Stomach (tissue), 9 donors: Measurements from ENCODE around the gene DOCK11. TPM values are rescaled to one million over a fixed set of nuclear protein-coding genes. Genes with fewer than 3 reads are reported as not detected.

Experiments
- DNase-seq, 2 donors: peaks; one replicate each; pipeline versions ENCODE4 v3.0.0 to v3.0.0-alpha.2; 2013 to 2019
- H3K27ac ChIP-seq, 5 donors: fragments of 200-600 bp in 4 of 5; sonication (generic) in 4 of 5; one replicate each; pipeline ENCODE4 v1.5.1; 2013 to 2019; ENCODE audit warnings: mild to moderate bottlenecking in 1 of 5, moderate library complexity in 1 of 5
- H3K27me3 ChIP-seq, 3 donors: fragments of 200-600 bp; sonication (generic); one replicate each; pipeline ENCODE4 v1.5.1; 2017 to 2019; ENCODE audit warnings: mixed run types in 1 of 3
- H3K36me3 ChIP-seq, 4 donors: fragments of 200-600 bp; sonication (generic); 1 replicate in 3 of 4; 2 replicates in 1 of 4; pipeline ENCODE4 v1.5.1; 2016 to 2019
- H3K4me1 ChIP-seq, 4 donors: fragments of 200-600 bp; sonication (generic); one replicate each; pipeline ENCODE4 v1.5.1; 2016 to 2019
- H3K4me3 ChIP-seq, 4 donors: fragments of 200-600 bp; sonication (generic) in 3 of 4; one replicate each; pipeline ENCODE4 v1.5.1; 2016 to 2019; ENCODE audit warnings: mild to moderate bottlenecking in 1 of 4
- H3K9me3 ChIP-seq, 4 donors: fragments of 200-600 bp; sonication (generic); one replicate each; pipeline ENCODE4 v1.5.1; 2016 to 2019
- CTCF ChIP-seq, 7 experiments: fragments of 450-650 bp in 4 of 7; fragments of 200-600 bp in 3 of 7; sonication (generic) in 3 of 7; IDR thresholded peaks; one replicate each; pipeline ENCODE4 v1.5.1; 2016 to 2019; ENCODE audit warnings: antibody characterized with exemption in 7 of 7, control low read depth in 2 of 7, mild to moderate bottlenecking in 1 of 7
- EP300 ChIP-seq: sonication (generic); formaldehyde crosslinking; IDR thresholded peaks from one replicate; pipeline ENCODE4 v1.6.1; 2017; ENCODE audit warnings: antibody characterized with exemption
- POLR2A ChIP-seq, 4 donors: fragments of 450-650 bp; IDR thresholded peaks; one replicate each; pipeline ENCODE4 v1.6.1; 2016; ENCODE audit warnings: antibody characterized with exemption in 4 of 4, control low read depth in 2 of 4, mild to moderate bottlenecking in 1 of 4, moderate library complexity in 1 of 4
- POLR2AphosphoS5 ChIP-seq, 3 donors: sonication (generic); formaldehyde crosslinking; IDR thresholded peaks; one replicate each; pipeline ENCODE4 v1.6.1; 2016; ENCODE audit warnings: antibody characterized with exemption in 3 of 3
- WGBS, 5 donors: extraction: QIAGEN DNeasy Blood & Tissue Kit in 3 of 5; methylation state at CpG; one replicate each; pipeline versions ENCODE4 v1.1.5 to v1.1.7; 2013 to 2018; 5-methylcytosine and 5-hydroxymethylcytosine counted together
- intact Hi-C: fragments of 100-400 bp; cut with DNase I; formaldehyde crosslinking; loops from one replicate; pipeline ENCODE4 v1.15.1; 2023; ENCODE audit warnings: low total_unique reads
- polyA plus RNA-seq, 3 donors: library from polyadenylated mRNA; stranded (reverse); fragments of 200-250 nt; gene quantifications; one replicate each; pipeline ENCODE4 v1.2.3, GENCODE V29; 2013
- total RNA-seq, 5 donors: library from RNA; depleted of rRNA; stranded (reverse); fragments of >200 nt; gene quantifications; one replicate each; pipeline versions ENCODE4 v1.1.0 to v1.2.3, GENCODE V29; 2014 to 2016
- donor health status: healthy with polysubstance abuse.
- donor health status: Bipolar disorder and iron deficiency.
- donor health status: healthy.

Gene DOCK11
- total and polyA plus RNA-seq, 8 donors = 3.5 to 34.0 (median 6.2) TPM

GRCh38 chrX:118550792-118551191 is 55.2 kb downstream of the DOCK11 start:
- no peak overlapping the region for H3K4me3 ChIP-seq
- H3K36me3 ChIP-seq = peaks cover 0 to 39% (median 17%) of the 10 kb centered on the region in 4 donors
- no peaks in the 10 kb centered on the region for H3K9me3 ChIP-seq
- TF ChIP-seq EP300 = no peak
- no peak for TF ChIP-seq CTCF (IDR thresholded peaks at IDR 0.05)
- no peak for TF ChIP-seq POLR2AphosphoS5 (IDR thresholded peaks at IDR 0.05)
- no peak for TF ChIP-seq POLR2A (IDR thresholded peaks at IDR 0.05)
- intact Hi-C loops = no loop called here
- peaks cover 0 to 12% (median 0%) of the 10 kb centered on the region in 4 donors for H3K4me1 ChIP-seq
- H3K27ac ChIP-seq = no peak overlapping the region
- WGBS, 5 donors = 70 to 93% (median 90%) methylated on average over 2 of the region's 2 CpGs
- H3K27me3 ChIP-seq = no peaks in the 10 kb centered on the region
- no peak for DNase-seq

- Histone ChIP-seq H3K36me3 (peaks cover 0 to 38% (median 17%) of the 10 kb centered on the region in 4 donors), H3K4me3 (no peak overlapping the region), H3K9me3 (no peaks in the 10 kb centered on the region), H3K4me1 (peaks cover 0 to 12% (median 0%) of the 10 kb centered on the region in 4 donors), H3K27ac (no peak overlapping the region), H3K27me3 (no peaks in the 10 kb centered on the region)
- no peak for TF ChIP-seq EP300
- TF ChIP-seq POLR2A (IDR thresholded peaks at IDR 0.05) = no peak
- no peak for TF ChIP-seq CTCF (IDR thresholded peaks at IDR 0.05)
- no peak for DNase-seq
- intact Hi-C loops = no loop called here
- 90 to 99% (median 93%) methylated on average over 6 of the region's 6 CpGs for WGBS, 5 donors
These were observed 55.8 kb downstream of the DOCK11 start for GRCh38 chrX:118551426-118551825.

- 71 to 81% (median 75%) methylated on average over 8 of the region's 8 CpGs for WGBS, 5 donors
- peak in 1 of 2 donors; percentile 18 for DNase-seq
- Histone ChIP-seq H3K4me1 (peaks cover 0 to 12% (median 0%) of the 10 kb centered on the region in 4 donors), H3K27me3 (no peaks in the 10 kb centered on the region), H3K4me3 (no peak overlapping the region), H3K9me3 (no peaks in the 10 kb centered on the region), H3K36me3 (peaks cover 0 to 29% (median 16%) of the 10 kb centered on the region in 4 donors), H3K27ac (no peak overlapping the region)
- intact Hi-C loops = no loop called here
- TF ChIP-seq POLR2AphosphoS5 (IDR thresholded peaks at IDR 0.05) (no peak), CTCF (IDR thresholded peaks at IDR 0.05) (no peak), POLR2A (IDR thresholded peaks at IDR 0.05) (no peak), EP300 (no peak)
These were observed 56.7 kb downstream of the DOCK11 start for GRCh38 chrX:118552121-118552900.

- WGBS, 5 donors = 19 to 51% (median 34%) methylated on average over 2 of the region's 2 CpGs
These were observed 57.6 kb downstream of the DOCK11 start for GRCh38 chrX:118553042-118553710.

More at GRCh38 chrX:118553042-118553710, 57.6 kb downstream of the DOCK11 start:
- no peak for TF ChIP-seq CTCF (IDR thresholded peaks at IDR 0.05)
- TF ChIP-seq EP300 = no peak
- Histone ChIP-seq H3K4me1 (peaks cover 0 to 12% (median 0%) of the 10 kb centered on the region in 4 donors), H3K9me3 (no peaks in the 10 kb centered on the region), H3K27me3 (no peaks in the 10 kb centered on the region), H3K4me3 (no peak overlapping the region), H3K27ac (no peak overlapping the region), H3K36me3 (peaks cover 0 to 21% (median 12%) of the 10 kb centered on the region in 4 donors)
- DNase-seq = peak in 1 of 2 donors; percentile 10
- intact Hi-C loops = no loop called here
